Adrenal gland (tissue), 12 donors: Measurements from ENCODE around the gene F2RL1. TPM values are rescaled to one million over a fixed set of nuclear protein-coding genes. Genes with fewer than 3 reads are reported as not detected.
"Not testable (repeated sequence)": the region's sequence is repeated elsewhere in the genome, so short reads cannot be mapped to it uniquely, and the experiment has no call there.

Experiments
- DNase-seq, 7 donors: peaks; one replicate each; pipeline ENCODE4 v3.0.0-alpha.2; 2019 to 2020
- H3K27ac ChIP-seq, 5 donors: fragments of 200-600 bp; sonication (generic) in 4 of 5; 1 replicate in 3 of 5; 2 replicates in 2 of 5; pipeline versions ENCODE4 v1.5.1 to v1.8.0; 2016 to 2020; ENCODE audit warnings: mild to moderate bottlenecking in 1 of 5
- H3K27me3 ChIP-seq: fragments of 200-600 bp; 2 replicates; pipeline ENCODE4 v1.8.0; 2021
- H3K36me3 ChIP-seq, 2 donors: fragments of 200-600 bp; replicated peaks in 1 of 2; 1 replicate in 1 of 2; 2 replicates in 1 of 2; pipeline versions ENCODE4 v1.5.1 to v1.8.0; 2018 to 2022
- H3K4me1 ChIP-seq, 2 donors: fragments of 200-600 bp; replicated peaks in 1 of 2; 1 replicate in 1 of 2; 2 replicates in 1 of 2; pipeline versions ENCODE4 v1.5.1 to v1.8.0; 2018 to 2021
- H3K4me3 ChIP-seq, 4 donors: fragments of 200-600 bp; sonication (generic) in 3 of 4; one replicate each; pipeline ENCODE4 v1.5.1; 2016 to 2018
- H3K9me3 ChIP-seq, 3 donors: fragments of 200-600 bp; sonication (generic) in 1 of 3; replicated peaks in 1 of 3; 1 replicate in 2 of 3; 2 replicates in 1 of 3; pipeline versions ENCODE4 v1.5.1 to v1.8.0; 2016 to 2021
- POLR2A ChIP-seq, 2 donors: fragments of 450-650 bp; IDR thresholded peaks; one replicate each; pipeline ENCODE4 v1.6.1; 2017; ENCODE audit warnings: antibody characterized with exemption in 2 of 2, mild to moderate bottlenecking in 2 of 2, moderate library complexity in 1 of 2
- WGBS, 4 donors: extraction: QIAGEN DNeasy Blood & Tissue Kit in 2 of 4; methylation state at CpG; one replicate each; pipeline versions ENCODE4 v1.1.5 to v1.1.7; 2013 to 2017; 5-methylcytosine and 5-hydroxymethylcytosine counted together
- intact Hi-C, 2 donors: fragments of 100-400 bp; cut with DNase I; formaldehyde crosslinking; loops; one replicate each; pipeline versions ENCODE4 v1.14.1 to v1.15.0; 2022 to 2023
- polyA plus RNA-seq, 3 donors: library from polyadenylated mRNA; stranded (reverse); fragments of 200-250 nt in 2 of 3; fragments of 350-450 nt in 1 of 3; fragmentation: Illumina TruSeq in 1 of 3; extraction: RNeasy Lipid Tissue Mini Kit (QIAGEN cat#74804) in 1 of 3; gene quantifications; one replicate each; pipeline ENCODE4 v1.2.3, GENCODE V29; 2013 to 2014
- total RNA-seq, 9 donors: library from RNA; depleted of rRNA in 4 of 9; stranded (reverse); fragments of >200 nt in 4 of 9; fragments of 120-200 nt in 1 of 9; fragmentation: NEBNext Ultra II Directional in 1 of 9; extraction: Animal tissue kit (Norgen Biotek cat#: 25700) in 1 of 9; gene quantifications; one replicate each; pipeline versions ENCODE4 v1.1.0 to v1.2.4, GENCODE V29; 2013 to 2023
- TF ChIP-seq, protein P1 (sequence below), 6 experiments: fragments of 450-650 bp in 4 of 6; fragments of 200-600 bp in 2 of 6; sonication (generic) in 1 of 6; IDR thresholded peaks; 1 replicate in 5 of 6; 2 replicates in 1 of 6; pipeline versions ENCODE4 v1.5.1 to v1.8.0; 2016 to 2021; ENCODE audit warnings: antibody characterized with exemption in 6 of 6, mild to moderate bottlenecking in 2 of 6, moderate library complexity in 1 of 6
- donor health status: healthy with polysubstance abuse.
- donor health status: Bipolar disorder and iron deficiency.
- donor health status: DM: yes; HTN: yes; CAD: no.
- donor health status: DM: no; HTN: no; CAD: no.
- donor health status: DM: no; HTN: no; CAD: no.
- donor health status: DM: yes; HTN: yes; CAD: no.

Gene F2RL1
- total and polyA plus RNA-seq, 12 donors, result 0.35 to 4.0 (median 1.2) TPM

DNA sequence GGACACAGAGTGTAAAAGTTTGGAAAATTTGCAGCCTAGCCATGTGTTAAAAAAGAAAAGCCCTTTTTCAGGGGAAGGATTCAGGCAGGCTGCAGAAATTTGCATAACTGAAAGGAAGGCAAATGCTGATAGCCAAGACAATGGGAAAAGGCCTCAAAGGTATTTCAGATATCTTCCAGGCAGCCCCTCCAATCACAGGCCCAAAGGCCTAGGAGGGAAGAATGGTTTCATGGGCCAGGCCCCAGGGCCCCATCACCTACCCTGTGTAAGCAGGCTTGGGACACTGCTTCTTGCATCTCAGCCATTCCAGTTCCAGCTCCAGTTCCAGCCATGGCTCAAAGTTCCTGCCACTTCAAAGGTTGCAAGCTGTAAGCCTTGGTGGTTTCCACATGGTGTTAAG, 35.8 kb downstream of the F2RL1 start:
- TF ChIP-seq POLR2A (IDR thresholded peaks at IDR 0.05), result no peak
- TF ChIP-seq, protein P1, sequence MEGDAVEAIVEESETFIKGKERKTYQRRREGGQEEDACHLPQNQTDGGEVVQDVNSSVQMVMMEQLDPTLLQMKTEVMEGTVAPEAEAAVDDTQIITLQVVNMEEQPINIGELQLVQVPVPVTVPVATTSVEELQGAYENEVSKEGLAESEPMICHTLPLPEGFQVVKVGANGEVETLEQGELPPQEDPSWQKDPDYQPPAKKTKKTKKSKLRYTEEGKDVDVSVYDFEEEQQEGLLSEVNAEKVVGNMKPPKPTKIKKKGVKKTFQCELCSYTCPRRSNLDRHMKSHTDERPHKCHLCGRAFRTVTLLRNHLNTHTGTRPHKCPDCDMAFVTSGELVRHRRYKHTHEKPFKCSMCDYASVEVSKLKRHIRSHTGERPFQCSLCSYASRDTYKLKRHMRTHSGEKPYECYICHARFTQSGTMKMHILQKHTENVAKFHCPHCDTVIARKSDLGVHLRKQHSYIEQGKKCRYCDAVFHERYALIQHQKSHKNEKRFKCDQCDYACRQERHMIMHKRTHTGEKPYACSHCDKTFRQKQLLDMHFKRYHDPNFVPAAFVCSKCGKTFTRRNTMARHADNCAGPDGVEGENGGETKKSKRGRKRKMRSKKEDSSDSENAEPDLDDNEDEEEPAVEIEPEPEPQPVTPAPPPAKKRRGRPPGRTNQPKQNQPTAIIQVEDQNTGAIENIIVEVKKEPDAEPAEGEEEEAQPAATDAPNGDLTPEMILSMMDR (IDR thresholded peaks at IDR 0.05), result no peak
- no peaks in the 10 kb centered on the region for H3K9me3 ChIP-seq
- peaks cover 6 to 13% of the 10 kb centered on the region in 2 donors for H3K4me1 ChIP-seq
- no peaks in the 10 kb centered on the region for H3K27me3 ChIP-seq
- no peaks in the 10 kb centered on the region for H3K36me3 ChIP-seq
- H3K27ac ChIP-seq, result peak overlapping the region in 1 of 5 donors; percentile 14
- H3K4me3 ChIP-seq, result no peak overlapping the region
- DNase-seq, result no peak
- intact Hi-C loops, result no loop called here

DNA sequence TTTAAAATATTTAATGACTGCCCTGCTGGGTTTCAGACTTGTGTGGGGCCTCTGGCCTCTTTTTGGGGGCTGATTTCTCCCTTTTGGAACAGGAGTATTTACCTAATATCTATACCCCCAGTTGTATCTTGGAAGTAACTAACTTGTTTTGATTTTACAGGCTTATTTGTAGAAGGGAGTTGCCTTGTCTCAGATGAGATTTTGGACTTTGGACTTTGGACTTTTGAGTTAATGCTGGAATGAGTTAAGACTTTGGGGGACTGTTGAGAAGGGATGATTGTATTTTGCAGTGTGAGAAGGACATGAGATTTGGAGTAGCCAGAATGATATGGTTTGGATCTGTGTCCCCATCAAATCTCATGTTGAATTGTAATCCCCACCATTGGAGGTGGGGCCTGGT, 36.7 kb downstream of the F2RL1 start:
- Histone ChIP-seq H3K4me1 (peaks cover 6 to 13% of the 10 kb centered on the region in 2 donors), H3K27ac (peak overlapping the region in 2 of 5 donors; percentile 39 to 67)
- H3K27me3 ChIP-seq, H3K36me3 ChIP-seq, H3K9me3 ChIP-seq, H3K4me3 ChIP-seq, DNase-seq, intact Hi-C loops: not testable (repeated sequence)

DNA sequence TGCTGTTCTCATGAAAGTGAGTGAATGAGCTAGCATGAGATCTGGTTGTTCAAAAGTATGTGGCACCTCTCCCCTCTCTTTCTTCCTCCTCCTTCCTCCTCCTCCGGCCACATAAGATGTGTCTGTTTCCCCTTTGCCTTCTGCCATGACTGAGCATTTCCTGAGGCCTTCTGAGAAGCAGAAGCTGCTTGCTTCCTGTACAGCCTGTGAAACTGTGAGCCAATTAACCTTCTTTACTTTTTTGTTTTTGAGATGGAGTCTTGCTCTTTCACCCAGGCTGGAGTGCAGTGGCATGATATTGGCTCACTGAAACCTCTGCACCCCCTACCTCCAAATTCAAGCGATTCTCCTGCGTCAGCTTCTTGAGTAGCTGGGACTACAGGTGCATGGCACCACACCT, 37.1 kb downstream of the F2RL1 start:
- H3K27me3 ChIP-seq, result no peaks in the 10 kb centered on the region
- H3K4me1 ChIP-seq, result peaks cover 6 to 10% of the 10 kb centered on the region in 2 donors

DNA sequence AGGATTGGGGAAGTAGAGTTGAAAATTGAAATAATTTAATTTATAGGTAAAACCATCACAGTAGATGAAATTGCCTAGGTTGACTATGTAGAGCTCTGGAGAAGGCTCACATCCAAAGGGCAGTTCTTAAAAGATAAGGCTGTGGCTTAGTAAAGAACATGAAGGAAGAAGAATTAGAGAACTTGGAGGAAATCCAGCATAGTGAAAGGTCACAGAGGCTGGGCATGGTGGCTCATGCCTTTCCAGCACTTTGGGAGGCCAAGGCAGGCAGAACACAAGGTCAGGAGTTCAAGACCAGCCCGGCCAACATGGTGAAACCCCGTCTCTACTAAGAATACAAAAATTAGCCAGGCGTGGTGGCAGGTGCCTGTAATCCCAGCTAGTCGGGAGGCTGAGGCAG, 38.0 kb downstream of the F2RL1 start:
- H3K4me3 ChIP-seq, H3K4me1 ChIP-seq, H3K36me3 ChIP-seq, H3K27me3 ChIP-seq, H3K9me3 ChIP-seq, intact Hi-C loops: not testable (repeated sequence)
- peak in 1 of 7 donors; percentile 18 for DNase-seq
- WGBS, 4 donors, result 46 to 78% (median 62%) methylated on average over 4 of the region's 4 CpGs
- H3K27ac ChIP-seq, result peak overlapping the region in 1 of 5 donors; percentile 67

More for the DNA sequence above, 37.1 kb downstream of the F2RL1 start:
- no peaks in the 10 kb centered on the region for H3K9me3 ChIP-seq
- TF ChIP-seq, protein P1 (IDR thresholded peaks at IDR 0.05), result no peak
- TF ChIP-seq POLR2A (IDR thresholded peaks at IDR 0.05), result no peak
- DNase-seq, result peak in 2 of 7 donors; percentile 23 to 39
- no peaks in the 10 kb centered on the region for H3K36me3 ChIP-seq
- intact Hi-C loops, result no loop called here
- WGBS, 4 donors, result 75 to 79% (median 78%) methylated on average over 3 of the region's 3 CpGs
- no peak overlapping the region for H3K4me3 ChIP-seq
- H3K27ac ChIP-seq, result peak overlapping the region in 2 of 5 donors; percentile 39 to 67

DNA sequence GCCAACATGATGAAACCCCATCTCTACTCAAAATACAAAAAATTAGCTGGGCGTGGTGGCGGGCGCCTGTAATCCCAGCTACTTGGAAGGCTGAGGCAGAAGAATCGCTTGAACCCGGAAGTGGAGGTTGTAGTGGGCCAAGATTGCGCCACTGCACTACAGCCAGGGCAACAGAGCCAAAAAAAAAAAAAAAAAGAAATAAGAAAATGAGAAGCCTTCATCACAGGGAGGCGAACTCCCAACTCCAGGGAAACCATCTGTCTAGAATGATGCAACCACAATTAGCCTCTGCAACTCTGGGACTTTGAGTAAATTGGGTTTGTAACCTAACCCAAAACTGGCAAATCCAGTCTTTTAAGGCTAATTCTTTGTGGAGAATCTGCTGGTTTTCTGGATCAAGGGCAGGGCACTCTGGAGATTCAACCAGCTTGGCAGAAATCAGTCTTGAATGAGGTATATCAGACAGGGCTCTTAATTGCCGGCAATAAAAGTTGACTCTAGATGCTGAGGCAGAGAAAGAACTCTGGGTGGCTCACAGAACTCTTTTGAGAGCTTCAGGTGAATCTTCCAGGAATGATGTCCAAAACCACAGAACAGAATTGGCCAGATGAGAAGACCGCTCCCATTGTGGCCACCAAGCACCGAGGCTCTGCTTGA, 40.9 kb downstream of the F2RL1 start:
- intact Hi-C loops, result no loop called here
- TF ChIP-seq, protein P1 (IDR thresholded peaks at IDR 0.05), result no peak
- no peak for TF ChIP-seq POLR2A (IDR thresholded peaks at IDR 0.05)
- Histone ChIP-seq H3K27me3 (no peaks in the 10 kb centered on the region), H3K9me3 (no peaks in the 10 kb centered on the region), H3K4me1 (no peaks in the 10 kb centered on the region), H3K36me3 (no peaks in the 10 kb centered on the region), H3K4me3 (no peak overlapping the region), H3K27ac (no peak overlapping the region)
- peak in 1 of 7 donors; percentile 30 for DNase-seq
- 85 to 93% (median 86%) methylated on average over 10 of the region's 10 CpGs for WGBS, 4 donors
